HEK293 (cell line): Measurements from ENCODE around the gene KCTD6.
A peak's percentile ranks its signal among the peaks of the same experiment; 100 is the strongest.

Source experiments
- CTCF ChIA-PET: fragments of 350-600 bp; formaldehyde crosslinking; extraction: SDS; loops from one replicate; lab custom pipeline; 2021; ENCODE audit warnings: antibody characterized with exemption; lab: Yijun Ruan, JAX
- POLR2A ChIA-PET: fragments of 300-600 bp; formaldehyde crosslinking; extraction: SDS; loops from one replicate; lab custom pipeline; 2020; ENCODE audit warnings: antibody characterized with exemption, inconsistent platforms; lab: Yijun Ruan, JAX
- H3K27ac ChIP-seq: fragments of 200-500 bp; sonication (Bioruptor generic); 2 replicates; pipeline ENCODE4 v1.5.1; 2014; ENCODE audit warnings: low read depth, low read length, control low read depth, inconsistent platforms; ENCODE audit errors: extremely low read depth
- H3K36me3 ChIP-seq, 2 experiments: fragments of 200-500 bp in 1 of 2; sonication (Bioruptor generic) in 1 of 2; 1 replicate in 1 of 2; 2 replicates in 1 of 2; pipeline ENCODE4 v1.5.1; 2014 to 2017; ENCODE audit warnings: inconsistent platforms in 2 of 2, low read length in 2 of 2; ENCODE audit not compliant: control insufficient read depth in 2 of 2, insufficient read depth in 1 of 2
- H3K4me1 ChIP-seq: fragments of 200-500 bp; sonication (Bioruptor generic); 2 replicates; pipeline ENCODE4 v1.5.1; 2014; ENCODE audit warnings: mild to moderate bottlenecking, low read length, inconsistent platforms; ENCODE audit not compliant: control insufficient read depth, insufficient read depth
- H3K4me3 ChIP-seq: 2 replicates; pipeline ENCODE4 v1.5.1; 2011; ENCODE audit warnings: low read depth, mild to moderate bottlenecking, control low read depth, low read length, moderate library complexity
- H3K9me3 ChIP-seq: fragments of 200-500 bp; sonication (Bioruptor generic); 2 replicates; pipeline ENCODE4 v1.5.1; 2014; ENCODE audit warnings: low read depth, low read length, inconsistent platforms; ENCODE audit not compliant: control insufficient read depth, insufficient read depth
- EGR2 ChIP-seq: fragments of 450-650 bp; formaldehyde crosslinking; IDR thresholded peaks from 2 replicates; pipeline ENCODE4 v1.5.1; 2016; ENCODE audit warnings: low read depth, missing biosample characterization, missing genetic modification characterization
- GLI2 ChIP-seq: fragments of 450-650 bp; formaldehyde crosslinking; IDR thresholded peaks from 2 replicates; pipeline ENCODE4; 2017; ENCODE audit warnings: missing biosample characterization, missing genetic modification characterization, low read depth, borderline replicate concordance
- GLIS2 ChIP-seq: fragments of 450-650 bp; formaldehyde crosslinking; IDR thresholded peaks from 2 replicates; pipeline ENCODE4 v1.5.1; 2016; ENCODE audit warnings: missing biosample characterization, missing genetic modification characterization
- PRDM10 ChIP-seq: fragments of 450-650 bp; formaldehyde crosslinking; IDR thresholded peaks from 2 replicates; pipeline ENCODE4 v1.5.1; 2016; ENCODE audit warnings: missing biosample characterization, missing genetic modification characterization
- SCRT1 ChIP-seq: fragments of 450-650 bp; formaldehyde crosslinking; IDR thresholded peaks from 2 replicates; pipeline ENCODE4 v1.5.1; 2016; ENCODE audit warnings: missing biosample characterization, missing genetic modification characterization, borderline replicate concordance
- SCRT2 ChIP-seq: fragments of 450-650 bp; formaldehyde crosslinking; IDR thresholded peaks from 2 replicates; pipeline ENCODE4 v1.5.1; 2016; ENCODE audit warnings: missing biosample characterization, missing genetic modification characterization
- WT1 ChIP-seq: fragments of 450-650 bp; formaldehyde crosslinking; IDR thresholded peaks from 2 replicates; pipeline ENCODE4 v1.5.1; 2016; ENCODE audit warnings: missing biosample characterization, missing genetic modification characterization
- ZBTB1 ChIP-seq: fragments of 450-650 bp; formaldehyde crosslinking; IDR thresholded peaks from 2 replicates; pipeline ENCODE4 v1.5.1; 2016; ENCODE audit warnings: missing biosample characterization, missing genetic modification characterization
- ZBTB17 ChIP-seq: fragments of 450-650 bp; formaldehyde crosslinking; IDR thresholded peaks from 2 replicates; pipeline ENCODE4 v1.5.1; 2016; ENCODE audit warnings: missing biosample characterization, missing genetic modification characterization
- ZNF18 ChIP-seq: fragments of 450-650 bp; formaldehyde crosslinking; IDR thresholded peaks from 2 replicates; pipeline ENCODE4 v1.5.1; 2016; ENCODE audit warnings: missing biosample characterization, missing genetic modification characterization
- ZNF335 ChIP-seq: fragments of 450-650 bp; formaldehyde crosslinking; conservative IDR thresholded peaks from 2 replicates; pipeline ENCODE4 v1.5.1; 2016; ENCODE audit warnings: missing biosample characterization, missing genetic modification characterization
- ZNF394 ChIP-seq: fragments of 450-650 bp; formaldehyde crosslinking; IDR thresholded peaks from 2 replicates; pipeline ENCODE4 v1.5.1; 2016; ENCODE audit warnings: missing biosample characterization, missing genetic modification characterization, mild to moderate bottlenecking, moderate library complexity, borderline replicate concordance
- ZNF670 ChIP-seq: fragments of 450-650 bp; formaldehyde crosslinking; IDR thresholded peaks from 2 replicates; pipeline ENCODE4 v1.5.1; 2016; ENCODE audit warnings: missing biosample characterization, missing genetic modification characterization, low read depth
- TF ChIP-seq, protein P1 (sequence below): fragments of 450-650 bp; formaldehyde crosslinking; IDR thresholded peaks from 2 replicates; pipeline ENCODE4 v1.5.1; 2017; ENCODE audit warnings: missing biosample characterization, missing genetic modification characterization

Gene KCTD6

GRCh38 chr3:58463942-58464271, 28.0 kb upstream of the KCTD6 start:
- CTCF ChIA-PET: interaction anchor here (0.6 to 1.3 kb wide), 10 partner anchors 9 to 137 kb away, joined by 3 to 5 read pairs (median 4); no protein-coding TSS in a partner anchor
- no peak overlapping the region for H3K4me3 ChIP-seq
- H3K27ac ChIP-seq: no peak overlapping the region
- POLR2A ChIA-PET: interaction anchor here (0.9 kb wide), 1 partner anchor 27 kb away, joined by 3 read pairs; the partner anchor contains the start of gene KCTD6
- no peaks in the 10 kb centered on the region for H3K36me3 ChIP-seq
- H3K9me3 ChIP-seq: no peaks in the 10 kb centered on the region
- H3K4me1 ChIP-seq: no peaks in the 10 kb centered on the region; the same call in 1 of the 2 replicates
- TF ChIP-seq ZNF18 (tag by site-specific recombination): peak; percentile 87
- TF ChIP-seq, protein P1, sequence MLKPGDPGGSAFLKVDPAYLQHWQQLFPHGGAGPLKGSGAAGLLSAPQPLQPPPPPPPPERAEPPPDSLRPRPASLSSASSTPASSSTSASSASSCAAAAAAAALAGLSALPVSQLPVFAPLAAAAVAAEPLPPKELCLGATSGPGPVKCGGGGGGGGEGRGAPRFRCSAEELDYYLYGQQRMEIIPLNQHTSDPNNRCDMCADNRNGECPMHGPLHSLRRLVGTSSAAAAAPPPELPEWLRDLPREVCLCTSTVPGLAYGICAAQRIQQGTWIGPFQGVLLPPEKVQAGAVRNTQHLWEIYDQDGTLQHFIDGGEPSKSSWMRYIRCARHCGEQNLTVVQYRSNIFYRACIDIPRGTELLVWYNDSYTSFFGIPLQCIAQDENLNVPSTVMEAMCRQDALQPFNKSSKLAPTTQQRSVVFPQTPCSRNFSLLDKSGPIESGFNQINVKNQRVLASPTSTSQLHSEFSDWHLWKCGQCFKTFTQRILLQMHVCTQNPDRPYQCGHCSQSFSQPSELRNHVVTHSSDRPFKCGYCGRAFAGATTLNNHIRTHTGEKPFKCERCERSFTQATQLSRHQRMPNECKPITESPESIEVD (tag by site-specific recombination): no peak
- TF ChIP-seq ZNF335 (tag by site-specific recombination): peak; percentile 30; the same call in 1 of the 2 replicates

- Histone ChIP-seq H3K4me1 (no peaks in the 10 kb centered on the region; the same call in 1 of the 2 replicates), H3K27ac (no peak overlapping the region), H3K36me3 (no peaks in the 10 kb centered on the region), H3K9me3 (no peaks in the 10 kb centered on the region), H3K4me3 (no peak overlapping the region)
- POLR2A ChIA-PET: no interaction called here
- CTCF ChIA-PET: interaction anchor here (0.7 to 1.1 kb wide), 3 partner anchors 8 to 74 kb away, joined by 3 to 5 read pairs (median 4); no protein-coding TSS in a partner anchor
- no peak for TF ChIP-seq WT1 (tag by site-specific recombination)
- no peak for TF ChIP-seq GLI2 (tag by site-specific recombination)
- no peak for TF ChIP-seq ZBTB17 (tag by site-specific recombination)
These were observed 27.0 kb upstream of the KCTD6 start for GRCh38 chr3:58464866-58465265.

DNA sequence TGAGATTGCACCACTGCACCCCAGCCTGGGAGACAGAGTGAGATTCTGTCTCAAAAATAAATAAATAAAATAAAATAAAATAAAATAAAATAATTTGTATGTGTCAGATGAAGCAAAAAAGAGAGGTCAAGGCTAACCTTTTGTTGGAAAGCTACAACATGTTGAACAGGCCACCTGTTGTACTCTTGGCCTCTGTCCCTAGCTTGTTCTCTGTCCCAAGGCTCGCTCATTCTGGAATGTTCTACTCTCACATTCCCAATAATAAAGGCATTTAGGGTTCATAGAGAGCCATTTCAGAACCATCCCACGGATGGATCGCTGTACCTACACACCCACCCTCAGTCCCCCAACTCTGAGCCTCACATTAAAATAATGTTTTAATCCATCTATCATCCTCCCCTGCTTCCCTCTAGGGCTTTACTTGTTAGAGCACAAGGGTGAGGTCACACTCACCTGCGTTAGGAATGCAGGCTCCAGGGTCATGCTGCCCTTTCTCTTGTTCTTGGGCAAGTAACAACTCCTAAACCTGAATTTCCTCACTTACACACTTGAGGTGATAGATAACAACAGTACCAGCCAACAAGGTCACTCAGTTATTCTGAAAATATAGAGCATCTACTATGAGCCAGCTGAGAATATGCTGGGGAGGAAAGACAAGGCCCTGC, 24.9 kb upstream of the KCTD6 start:
- POLR2A ChIA-PET: no interaction called here
- no peak overlapping the region for H3K27ac ChIP-seq
- CTCF ChIA-PET: interaction anchor here (1.4 kb wide), 1 partner anchor 26 kb away, joined by 4 read pairs; no protein-coding TSS in a partner anchor

More for the DNA sequence above, 24.9 kb upstream of the KCTD6 start:
- Histone ChIP-seq H3K4me1 (peaks cover 9% of the 10 kb centered on the region), H3K9me3 (no peaks in the 10 kb centered on the region), H3K4me3 (no peak overlapping the region), H3K36me3 (no peaks in the 10 kb centered on the region)
- TF ChIP-seq EGR2 (no peak), SCRT1 (tag by site-specific recombination) (peak; percentile 59; the same call in 1 of the 2 replicates), ZBTB1 (tag by site-specific recombination) (no peak), GLIS2 (tag by site-specific recombination) (no peak), PRDM10 (no peak), ZNF394 (no peak), SCRT2 (tag by site-specific recombination) (peak; percentile 67), ZNF670 (no peak)
